ENCODE results near the gene NLGN1.

NLGN1 gene

GRCh38 chr3:174317005-174317404, 919.5 kb downstream of the NLGN1 start:
- no peak for DNase-seq

- no peak for DNase-seq
Observed at GRCh38 chr3:174318181-174318580, 920.6 kb downstream of the NLGN1 start.

DNA sequence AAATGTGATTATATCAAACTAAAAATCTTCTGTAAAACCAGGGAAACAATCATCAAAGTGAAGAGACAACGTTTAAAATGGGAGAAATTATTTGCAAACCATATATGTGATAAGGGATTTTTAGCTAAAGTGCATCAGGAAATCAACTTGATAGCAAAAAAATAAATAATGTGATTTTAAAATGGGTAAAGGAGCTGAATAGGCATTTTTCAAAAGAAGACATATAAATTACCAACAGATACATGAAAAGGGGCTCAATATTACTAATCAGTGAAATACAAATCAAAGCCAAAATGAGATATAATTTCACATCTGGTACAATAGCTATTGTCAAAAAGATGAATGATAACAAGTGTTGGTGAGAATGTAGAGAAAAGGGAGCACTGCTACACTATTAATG, 924.0 kb downstream of the NLGN1 start:
- DNase-seq: no peak

DNA sequence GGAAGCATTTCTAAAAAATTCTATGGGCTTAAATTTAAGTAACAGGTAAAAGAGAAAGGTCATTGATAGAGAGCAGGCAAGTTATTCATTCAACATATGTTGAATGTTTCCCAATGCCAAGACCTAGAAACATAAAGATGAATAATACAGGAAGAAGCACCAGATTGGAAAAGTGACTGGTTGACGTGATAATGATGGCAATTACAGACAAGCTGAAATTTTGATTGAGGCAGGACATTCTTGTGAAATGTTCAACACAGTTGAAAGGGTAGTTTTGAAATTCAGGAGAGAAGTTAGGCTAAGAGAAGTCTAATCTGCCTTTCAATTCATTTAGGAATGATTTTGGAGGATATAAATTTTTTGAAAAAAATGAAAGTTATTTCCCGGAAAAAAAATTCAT, 925.2 kb downstream of the NLGN1 start:
- DNase-seq: no peak

DNA sequence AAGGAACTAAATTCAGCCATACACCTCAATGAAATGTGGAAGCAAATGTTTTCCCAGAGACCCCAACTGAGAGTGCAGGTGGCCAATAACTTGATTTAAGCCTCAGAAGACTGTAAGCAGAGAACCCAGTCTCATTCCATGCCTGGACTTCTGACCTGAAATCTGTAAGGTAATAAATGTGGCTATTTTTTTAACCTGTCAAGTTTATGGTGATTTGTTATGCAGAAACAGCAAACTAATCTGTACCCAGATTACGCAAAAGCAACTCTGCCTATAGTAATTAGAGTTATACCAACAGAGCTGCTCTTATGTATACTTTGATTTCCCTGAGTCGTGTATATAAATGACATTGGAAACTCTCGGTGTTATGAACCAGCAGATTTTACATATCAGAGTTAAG, 927.6 kb downstream of the NLGN1 start:
- DNase-seq: no peak

DNA sequence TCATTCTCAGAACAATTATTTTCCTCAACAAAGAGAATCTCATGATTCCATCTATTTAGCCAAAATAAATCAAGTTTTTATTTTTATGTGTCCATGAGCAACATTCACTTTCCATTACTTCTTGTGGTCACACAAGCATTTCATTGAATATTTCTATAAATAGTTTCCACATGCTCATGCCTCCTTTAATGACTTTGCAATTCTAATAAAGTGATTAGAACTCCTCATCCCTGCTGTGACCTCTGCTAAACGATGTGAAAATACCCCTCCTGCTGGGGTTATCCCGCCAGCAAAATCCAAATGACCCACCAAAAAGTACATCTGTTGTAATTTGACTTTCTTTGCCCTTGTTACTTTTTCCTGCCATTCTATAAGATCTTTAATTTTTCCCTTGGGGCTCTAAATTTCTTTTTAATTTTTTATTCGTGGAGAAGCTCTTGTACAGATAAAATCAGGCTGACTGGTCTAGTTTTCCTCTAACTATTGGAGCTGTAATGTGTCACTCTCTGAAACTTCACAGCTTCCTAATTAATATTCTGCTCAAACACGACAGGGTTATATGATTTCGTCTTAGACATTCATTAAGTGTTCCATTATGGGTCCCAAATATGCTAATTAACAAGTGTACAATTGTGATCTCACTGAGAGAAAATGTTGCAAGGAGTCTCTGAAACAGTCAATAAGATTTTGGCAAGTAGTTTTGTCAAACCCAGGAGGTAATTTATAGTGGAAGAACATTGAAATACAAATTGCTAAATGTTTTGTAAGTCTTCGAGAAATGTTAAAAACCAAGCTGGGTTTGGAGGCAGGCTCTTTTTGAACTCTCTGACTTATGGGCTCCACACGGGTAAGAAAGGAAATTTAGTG, 928.5 kb downstream of the NLGN1 start:
- DNase-seq: no peak

DNA sequence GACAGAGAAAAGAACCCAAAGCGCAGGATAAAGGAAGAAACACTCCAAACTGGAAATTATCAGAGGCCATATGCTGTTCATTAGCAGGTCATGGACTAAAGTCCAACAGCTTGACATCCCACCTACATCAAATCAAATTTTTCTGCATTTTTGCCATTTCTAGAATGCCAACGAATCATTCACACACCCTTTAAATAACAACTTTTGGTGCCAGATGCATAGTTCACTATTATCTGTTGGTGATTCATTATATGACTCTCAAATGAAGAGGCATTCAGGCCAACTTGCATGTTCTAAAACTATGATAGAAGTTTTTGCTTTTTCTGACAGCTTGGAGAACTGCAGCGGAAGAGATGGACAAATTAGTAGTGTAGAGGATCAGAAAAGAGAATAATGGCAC, 931.8 kb downstream of the NLGN1 start:
- DNase-seq: no peak

GRCh38 chr3:174330303-174330702, 932.8 kb downstream of the NLGN1 start:
- no peak for DNase-seq

- DNase-seq: no peak
Observed at GRCh38 chr3:174331095-174331800, 933.7 kb downstream of the NLGN1 start.

- DNase-seq: no peak
Observed at GRCh38 chr3:174332391-174332790, 934.8 kb downstream of the NLGN1 start.

DNA sequence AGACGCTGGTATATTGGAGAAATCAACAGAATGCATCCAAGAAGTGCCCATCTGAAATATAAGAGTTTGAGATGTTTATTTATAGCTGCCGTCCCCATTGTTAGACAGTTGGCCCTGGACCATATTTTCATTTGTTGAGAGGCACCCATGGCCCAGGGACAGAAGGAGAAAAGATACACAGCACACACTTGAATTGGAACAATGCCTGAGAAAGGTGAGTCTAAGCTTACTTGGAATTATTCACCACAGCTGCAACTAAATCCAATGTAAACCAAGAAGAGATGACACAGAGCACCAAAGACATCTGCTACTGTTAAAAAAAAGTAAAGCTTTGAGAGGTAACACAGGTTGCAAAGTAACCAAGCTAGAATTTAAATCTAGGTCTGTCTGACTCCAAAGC, 936.1 kb downstream of the NLGN1 start:
- DNase-seq: no peak

DNA sequence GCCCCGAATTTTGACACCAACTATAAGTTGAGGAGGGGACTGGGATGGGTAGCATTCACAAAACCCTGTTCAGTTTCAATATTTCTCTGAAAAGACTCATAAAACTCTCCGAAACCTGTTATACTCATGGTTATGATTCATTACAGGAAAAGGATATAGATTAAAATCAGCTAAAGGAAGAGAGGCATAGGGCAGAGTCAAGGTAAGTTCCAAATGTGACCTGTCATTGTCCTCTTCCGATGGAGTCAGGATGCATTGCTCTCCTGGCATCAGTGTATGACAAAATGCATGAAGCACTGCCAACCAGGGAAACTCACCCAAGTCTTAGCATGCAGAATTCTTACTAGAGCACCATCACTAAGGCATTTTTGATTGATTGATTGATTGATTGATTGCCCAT, 936.6 kb downstream of the NLGN1 start:
- DNase-seq: no peak

DNA sequence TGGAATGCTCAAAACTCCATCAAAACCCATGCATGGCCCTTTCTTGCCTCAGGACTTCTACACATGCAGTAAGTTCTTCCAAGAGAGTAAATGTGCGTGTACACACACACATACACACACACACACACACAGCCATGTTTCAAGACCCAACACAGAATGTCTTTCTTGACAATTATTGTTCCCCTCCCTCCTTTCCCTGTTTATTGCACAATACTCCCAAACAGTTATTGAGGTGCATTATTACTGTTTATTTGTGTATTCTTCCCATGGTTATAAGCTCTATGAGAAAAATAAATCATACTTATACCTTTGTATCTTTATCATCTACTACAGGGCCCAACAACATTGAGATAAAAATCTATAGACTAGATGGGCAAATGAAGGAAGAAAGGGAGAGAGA, 937.8 kb downstream of the NLGN1 start:
- no peak for DNase-seq

DNA sequence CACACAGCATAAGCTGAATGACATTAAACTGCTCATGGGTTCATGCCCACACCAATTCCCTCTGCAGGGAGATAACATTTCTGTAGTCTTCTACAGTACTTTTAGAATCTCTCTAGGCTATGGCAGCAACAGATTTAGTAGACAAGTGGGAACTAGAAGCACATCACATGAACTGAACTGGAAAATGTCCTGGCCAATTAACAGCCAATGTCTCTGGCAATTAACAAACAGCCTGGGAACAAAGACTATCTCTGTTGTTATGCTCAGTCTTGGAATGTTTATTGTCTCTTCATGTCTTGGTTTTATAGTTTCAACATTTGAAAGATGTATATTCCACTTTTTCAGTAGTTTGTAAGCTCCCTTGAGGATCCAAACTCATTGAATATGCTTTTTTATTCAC, 938.4 kb downstream of the NLGN1 start:
- DNase-seq: no peak
